Vagina (tissue), 2 donors: ENCODE data around the gene POU3F3. TPM values are rescaled to one million over a fixed set of nuclear protein-coding genes. Genes with fewer than 3 reads are reported as not detected.

Experiments used
- DNase-seq, 2 donors: peaks; one replicate each; pipeline ENCODE4 v3.0.0-alpha.2; 2017; ENCODE audit errors: extremely low spot score in 2 of 2
- H3K27ac ChIP-seq: fragments of 200-600 bp; sonication (generic); one replicate; pipeline ENCODE4 v1.5.1; 2019
- H3K27me3 ChIP-seq: fragments of 200-600 bp; sonication (generic); one replicate; pipeline ENCODE4 v1.5.1; 2019
- H3K36me3 ChIP-seq, 2 donors: fragments of 200-600 bp; sonication (generic); one replicate each; pipeline ENCODE4 v1.5.1; 2017 to 2019
- H3K4me1 ChIP-seq: fragments of 200-600 bp; sonication (generic); one replicate; pipeline ENCODE4 v1.5.1; 2019
- H3K4me3 ChIP-seq, 2 donors: fragments of 200-600 bp; sonication (generic); 1 replicate in 1 of 2; 2 replicates in 1 of 2; pipeline ENCODE4 v1.5.1; 2016 to 2019
- H3K9me3 ChIP-seq: fragments of 200-600 bp; sonication (generic); one replicate; pipeline ENCODE4 v1.5.1; 2019
- POLR2A ChIP-seq, 2 donors: fragments of 450-650 bp; IDR thresholded peaks; one replicate each; pipeline ENCODE4 v1.6.1; 2017; ENCODE audit warnings: antibody characterized with exemption in 2 of 2, mild to moderate bottlenecking in 2 of 2, moderate library complexity in 2 of 2
- POLR2AphosphoS5 ChIP-seq, 2 donors: sonication (generic); formaldehyde crosslinking; IDR thresholded peaks; one replicate each; pipeline ENCODE4 v1.9.0; 2017; ENCODE audit warnings: antibody characterized with exemption in 2 of 2, mild to moderate bottlenecking in 2 of 2, low read depth in 1 of 2; ENCODE audit not compliant: insufficient read depth in 1 of 2
- intact Hi-C: fragments of 100-400 bp; cut with DNase I; formaldehyde crosslinking; loops from one replicate; pipeline ENCODE4 v1.15.1; 2023
- total RNA-seq: library from RNA; depleted of rRNA; stranded (reverse); fragments of >200 nt; gene quantifications from one replicate; pipeline ENCODE4 v1.2.3, GENCODE V29; 2016
- TF ChIP-seq, protein P1 (sequence below), 3 experiments: fragments of 450-650 bp in 2 of 3; fragments of 200-600 bp in 1 of 3; sonication (generic) in 1 of 3; IDR thresholded peaks; one replicate each; pipeline ENCODE4 v1.5.1; 2017 to 2019; ENCODE audit warnings: antibody characterized with exemption in 3 of 3, mild to moderate bottlenecking in 2 of 3, moderate library complexity in 2 of 3

POU3F3 gene
- total RNA-seq, 1 donor from 2014 or later: not detected

DNA sequence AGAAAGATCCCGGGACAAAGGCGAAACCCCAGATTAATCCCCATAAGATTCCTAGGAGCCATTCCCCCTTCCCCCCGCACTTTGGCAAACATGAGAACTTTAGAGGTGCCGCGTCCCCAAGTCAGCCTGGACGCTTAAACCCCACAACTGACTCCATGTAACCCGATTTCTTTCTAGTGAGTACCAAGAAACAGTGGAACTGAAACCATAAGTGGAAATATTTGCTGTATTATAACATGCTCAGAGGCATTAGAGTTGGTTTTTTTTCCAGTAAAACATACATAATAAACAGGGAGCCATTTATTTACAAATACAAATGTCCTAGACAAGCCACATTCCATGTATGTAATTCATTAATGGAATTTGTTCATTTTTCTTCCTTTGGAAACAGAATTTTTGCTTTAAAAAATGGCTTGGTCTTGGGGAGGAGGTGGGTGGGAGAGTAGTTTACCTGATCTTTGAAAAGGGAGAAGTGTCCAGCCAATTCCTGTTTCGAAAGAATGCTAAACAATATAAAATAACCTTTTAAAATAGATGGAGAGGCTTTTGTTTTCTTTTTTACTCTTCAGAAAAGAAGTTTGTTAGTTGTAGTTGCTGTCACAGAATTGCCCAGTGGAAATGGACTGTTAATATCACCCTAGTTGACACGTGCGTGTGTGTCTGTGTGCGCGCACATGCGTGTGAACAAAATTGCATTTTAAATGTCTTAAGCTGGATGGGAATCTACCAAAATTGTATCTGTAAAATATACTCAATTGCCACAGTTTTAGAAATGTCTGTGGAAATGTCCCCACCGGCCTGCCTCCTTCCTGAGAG lies 10.6 kb downstream of the POU3F3 start:
- Histone ChIP-seq H3K27me3 (peaks cover 20% of the 10 kb centered on the region), H3K36me3 (no peaks in the 10 kb centered on the region), H3K4me3 (no peak overlapping the region), H3K27ac (no peak overlapping the region), H3K4me1 (no peaks in the 10 kb centered on the region), H3K9me3 (no peaks in the 10 kb centered on the region)
- intact Hi-C loops: no loop called here
- TF ChIP-seq POLR2A (IDR thresholded peaks at IDR 0.05) (no peak), POLR2AphosphoS5 (IDR thresholded peaks at IDR 0.05; ENCODE audit: insufficient read depth in 1 of 2, low read depth in 1 of 2) (no peak)
- TF ChIP-seq, protein P1, sequence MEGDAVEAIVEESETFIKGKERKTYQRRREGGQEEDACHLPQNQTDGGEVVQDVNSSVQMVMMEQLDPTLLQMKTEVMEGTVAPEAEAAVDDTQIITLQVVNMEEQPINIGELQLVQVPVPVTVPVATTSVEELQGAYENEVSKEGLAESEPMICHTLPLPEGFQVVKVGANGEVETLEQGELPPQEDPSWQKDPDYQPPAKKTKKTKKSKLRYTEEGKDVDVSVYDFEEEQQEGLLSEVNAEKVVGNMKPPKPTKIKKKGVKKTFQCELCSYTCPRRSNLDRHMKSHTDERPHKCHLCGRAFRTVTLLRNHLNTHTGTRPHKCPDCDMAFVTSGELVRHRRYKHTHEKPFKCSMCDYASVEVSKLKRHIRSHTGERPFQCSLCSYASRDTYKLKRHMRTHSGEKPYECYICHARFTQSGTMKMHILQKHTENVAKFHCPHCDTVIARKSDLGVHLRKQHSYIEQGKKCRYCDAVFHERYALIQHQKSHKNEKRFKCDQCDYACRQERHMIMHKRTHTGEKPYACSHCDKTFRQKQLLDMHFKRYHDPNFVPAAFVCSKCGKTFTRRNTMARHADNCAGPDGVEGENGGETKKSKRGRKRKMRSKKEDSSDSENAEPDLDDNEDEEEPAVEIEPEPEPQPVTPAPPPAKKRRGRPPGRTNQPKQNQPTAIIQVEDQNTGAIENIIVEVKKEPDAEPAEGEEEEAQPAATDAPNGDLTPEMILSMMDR (IDR thresholded peaks at IDR 0.05): no peak
- DNase-seq: no peak

DNA sequence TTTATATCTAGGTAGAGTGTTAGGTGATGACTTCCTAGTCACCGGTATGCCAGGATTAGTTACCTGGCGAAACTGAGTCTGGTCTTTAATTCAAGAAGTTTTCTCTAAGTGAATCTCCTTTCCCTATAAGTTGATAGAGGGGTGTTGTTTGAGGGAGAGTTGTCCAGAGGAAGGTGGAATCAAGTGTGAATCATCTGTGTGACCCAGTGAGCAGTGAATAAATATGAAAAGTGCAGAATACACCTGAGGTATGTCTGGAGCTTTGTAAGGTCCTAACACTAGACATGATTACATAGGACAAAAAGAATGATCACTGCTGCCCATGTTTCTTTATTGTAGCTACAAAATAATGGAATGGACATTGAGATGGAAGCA lies 11.2 kb downstream of the POU3F3 start:
- H3K36me3 ChIP-seq: no peaks in the 10 kb centered on the region
- peaks cover 20% of the 10 kb centered on the region for H3K27me3 ChIP-seq
- no peak overlapping the region for H3K27ac ChIP-seq
- TF ChIP-seq POLR2AphosphoS5 (IDR thresholded peaks at IDR 0.05; ENCODE audit: insufficient read depth in 1 of 2, low read depth in 1 of 2) (no peak), POLR2A (IDR thresholded peaks at IDR 0.05) (no peak)
- TF ChIP-seq, protein P1 (IDR thresholded peaks at IDR 0.05): no peak
- DNase-seq: no peak
- no peaks in the 10 kb centered on the region for H3K4me1 ChIP-seq
- H3K4me3 ChIP-seq: no peak overlapping the region
- intact Hi-C loops: no loop called here
- H3K9me3 ChIP-seq: no peaks in the 10 kb centered on the region

DNA sequence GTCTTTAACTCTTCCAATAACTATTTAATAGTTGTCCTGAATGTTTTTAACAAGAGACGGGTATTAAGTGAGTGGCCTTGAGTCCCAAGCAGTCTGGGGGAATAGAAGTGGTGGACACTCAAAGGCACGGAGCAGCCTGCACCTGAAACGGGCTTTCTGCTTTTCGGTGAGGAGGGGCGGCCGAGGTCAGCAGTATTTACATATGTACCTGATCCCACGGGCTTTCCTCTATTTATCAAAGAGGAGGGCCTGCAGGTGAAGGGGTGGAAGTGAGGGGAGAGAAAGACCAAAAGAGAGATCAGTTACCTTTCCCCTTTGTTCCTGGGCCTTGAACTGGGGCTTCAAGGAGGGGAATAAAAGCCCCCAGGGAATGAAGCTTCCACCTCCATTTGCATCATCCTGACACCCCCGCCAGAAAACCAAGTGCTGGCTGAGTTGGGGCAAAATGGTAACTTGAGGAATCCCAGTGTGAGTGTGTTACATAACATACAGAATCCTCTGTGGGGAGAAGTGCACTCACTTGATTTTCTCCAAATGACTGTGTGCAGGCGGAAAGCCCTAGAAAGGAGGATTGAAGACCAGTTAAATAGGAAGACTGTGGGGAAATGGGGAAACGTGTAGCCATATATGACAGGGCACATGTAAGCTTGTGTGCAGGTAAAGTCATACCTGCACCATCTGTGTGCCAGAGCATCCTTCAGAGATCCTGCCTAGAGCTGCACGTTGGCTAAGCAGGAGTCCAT lies 12.4 kb downstream of the POU3F3 start:
- H3K4me3 ChIP-seq: no peak overlapping the region
- no peaks in the 10 kb centered on the region for H3K36me3 ChIP-seq
- H3K4me1 ChIP-seq: no peaks in the 10 kb centered on the region
- DNase-seq: no peak
- H3K27me3 ChIP-seq: peaks cover 20% of the 10 kb centered on the region
- no peak overlapping the region for H3K27ac ChIP-seq
- intact Hi-C loops: no loop called here
- TF ChIP-seq, protein P1 (IDR thresholded peaks at IDR 0.05): no peak
- TF ChIP-seq POLR2AphosphoS5 (IDR thresholded peaks at IDR 0.05; ENCODE audit: insufficient read depth in 1 of 2, low read depth in 1 of 2): no peak
- no peak for TF ChIP-seq POLR2A (IDR thresholded peaks at IDR 0.05)
- H3K9me3 ChIP-seq: no peaks in the 10 kb centered on the region

DNA sequence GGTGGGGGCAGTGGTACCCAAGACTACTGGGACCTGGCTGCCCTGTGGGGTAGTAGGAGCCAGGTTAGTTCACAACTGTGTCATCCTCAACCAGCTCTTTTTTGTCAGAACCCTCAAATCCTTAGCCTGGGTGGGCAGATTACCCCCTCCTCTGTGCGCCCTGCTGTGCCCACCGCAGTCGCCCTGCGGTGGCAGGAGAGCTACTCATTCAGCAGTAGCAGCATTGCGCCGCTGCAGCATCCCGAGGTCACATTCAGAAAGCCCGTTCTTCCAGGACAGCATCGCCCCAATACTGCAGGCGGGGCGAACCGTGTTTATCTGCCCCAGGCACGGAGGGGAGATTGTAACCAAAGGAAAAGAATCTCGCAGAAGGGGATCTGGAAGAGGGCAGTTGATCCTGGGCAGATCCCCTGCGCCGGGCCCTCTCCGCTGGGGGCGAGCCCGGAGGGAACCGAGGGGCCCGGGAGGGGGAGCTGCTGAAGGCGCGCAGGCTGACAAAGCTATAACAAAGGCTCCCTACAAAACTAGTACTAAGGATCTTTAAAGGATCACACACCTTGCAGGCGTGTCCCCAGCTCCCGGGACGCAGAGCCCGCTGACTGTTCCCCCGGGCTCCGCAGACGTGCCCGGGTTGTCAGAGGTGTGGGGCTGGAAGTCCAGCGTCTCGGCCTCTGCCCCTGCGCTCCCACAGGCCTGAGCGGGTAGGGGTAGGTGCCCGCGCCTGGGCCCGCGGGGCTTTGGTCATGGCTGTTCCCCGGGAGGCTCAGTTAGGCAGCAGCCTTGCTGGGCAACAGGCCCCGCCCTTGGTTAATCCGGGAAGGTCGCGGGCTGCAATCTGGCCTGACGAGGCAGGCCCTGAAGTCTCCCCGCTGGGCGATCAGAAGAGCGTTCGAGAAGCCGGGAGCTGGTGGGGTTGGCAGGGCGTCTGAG lies 13.2 kb downstream of the POU3F3 start:
- no peak overlapping the region for H3K27ac ChIP-seq
- TF ChIP-seq POLR2A (IDR thresholded peaks at IDR 0.05) (no peak), POLR2AphosphoS5 (IDR thresholded peaks at IDR 0.05; ENCODE audit: insufficient read depth in 1 of 2, low read depth in 1 of 2) (no peak)
- TF ChIP-seq, protein P1 (IDR thresholded peaks at IDR 0.05): no peak
- no peaks in the 10 kb centered on the region for H3K36me3 ChIP-seq
- H3K9me3 ChIP-seq: no peaks in the 10 kb centered on the region
- no peak for DNase-seq
- peaks cover 20% of the 10 kb centered on the region for H3K27me3 ChIP-seq
- intact Hi-C loops: no loop called here
- peaks cover 3% of the 10 kb centered on the region for H3K4me1 ChIP-seq
- H3K4me3 ChIP-seq: no peak overlapping the region
